Liver (tissue), 3 donors: ENCODE measurements around the gene ELAVL3.

Source experiments
- RAD21 ChIP-seq, 2 donors: IDR thresholded peaks; 2 replicates each; pipeline ENCODE4 v1.6.1; 2016; ENCODE audit warnings: antibody characterized with exemption in 2 of 2, mild to moderate bottlenecking in 2 of 2
- RXRA ChIP-seq, 2 donors: IDR thresholded peaks; 2 replicates each; pipeline ENCODE4 v1.6.1; 2017 to 2018; ENCODE audit warnings: antibody characterized with exemption in 2 of 2, mild to moderate bottlenecking in 1 of 2
- TF ChIP-seq, protein P1 (sequence below): fragments of 150-350 bp; IDR thresholded peaks from 2 replicates; pipeline ENCODE4 v1.5.1; 2017; ENCODE audit warnings: improper control_type of control experiment, low read depth, low read length; ENCODE audit not compliant: missing input control
- donor health status: healthy.
- donor health status: healthy.

DNA sequence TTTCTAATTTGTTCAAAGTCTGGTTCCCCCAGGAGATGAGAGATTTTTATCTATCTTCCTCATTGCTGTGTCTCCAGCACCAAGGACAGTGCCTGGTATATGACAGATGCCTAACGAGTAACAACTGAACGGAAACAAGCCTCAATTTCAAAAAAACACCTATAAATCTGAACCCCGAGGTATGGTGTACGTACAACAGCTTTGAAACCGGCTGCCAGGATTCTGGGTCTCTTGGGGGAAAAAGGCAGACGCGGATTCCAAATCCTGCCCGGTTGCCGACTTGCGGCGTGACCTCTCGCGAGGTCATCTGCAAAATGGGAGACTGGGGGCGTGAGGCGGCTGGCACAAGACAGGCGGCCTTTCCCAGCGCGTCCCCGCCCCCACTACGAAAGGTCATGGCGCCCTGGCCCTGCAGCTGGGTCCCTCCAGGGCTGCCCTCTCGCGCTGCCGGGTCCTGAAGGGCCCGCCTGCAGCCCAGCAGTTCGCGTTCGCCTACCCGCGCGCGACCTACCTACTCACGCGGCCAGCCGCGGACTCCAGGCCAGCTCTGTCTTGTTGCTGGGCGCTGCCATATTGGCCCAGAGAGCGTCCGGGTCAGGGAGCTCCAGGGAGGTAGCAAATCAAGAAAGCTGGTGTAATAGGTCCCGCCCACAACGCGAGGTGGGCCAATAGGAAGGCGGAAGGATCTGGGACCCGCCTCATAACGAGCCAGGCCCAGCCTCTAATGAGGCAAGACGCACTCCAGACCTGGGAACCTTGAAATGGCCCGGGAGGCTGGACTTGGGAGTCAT lies 47.9 kb upstream of the ELAVL3 start, which contains the start of gene ECSIT:
- TF ChIP-seq RXRA (IDR thresholded peaks at IDR 0.05) (peak; percentile 47 to 48), RAD21 (IDR thresholded peaks at IDR 0.05) (no peak)
- TF ChIP-seq, protein P1, sequence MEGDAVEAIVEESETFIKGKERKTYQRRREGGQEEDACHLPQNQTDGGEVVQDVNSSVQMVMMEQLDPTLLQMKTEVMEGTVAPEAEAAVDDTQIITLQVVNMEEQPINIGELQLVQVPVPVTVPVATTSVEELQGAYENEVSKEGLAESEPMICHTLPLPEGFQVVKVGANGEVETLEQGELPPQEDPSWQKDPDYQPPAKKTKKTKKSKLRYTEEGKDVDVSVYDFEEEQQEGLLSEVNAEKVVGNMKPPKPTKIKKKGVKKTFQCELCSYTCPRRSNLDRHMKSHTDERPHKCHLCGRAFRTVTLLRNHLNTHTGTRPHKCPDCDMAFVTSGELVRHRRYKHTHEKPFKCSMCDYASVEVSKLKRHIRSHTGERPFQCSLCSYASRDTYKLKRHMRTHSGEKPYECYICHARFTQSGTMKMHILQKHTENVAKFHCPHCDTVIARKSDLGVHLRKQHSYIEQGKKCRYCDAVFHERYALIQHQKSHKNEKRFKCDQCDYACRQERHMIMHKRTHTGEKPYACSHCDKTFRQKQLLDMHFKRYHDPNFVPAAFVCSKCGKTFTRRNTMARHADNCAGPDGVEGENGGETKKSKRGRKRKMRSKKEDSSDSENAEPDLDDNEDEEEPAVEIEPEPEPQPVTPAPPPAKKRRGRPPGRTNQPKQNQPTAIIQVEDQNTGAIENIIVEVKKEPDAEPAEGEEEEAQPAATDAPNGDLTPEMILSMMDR = no peak
